Erythroblast (primary cell): ENCODE data around the gene NOL9.

Source experiments
- GATA1 ChIP-seq: IDR thresholded peaks from 2 replicates; pipeline ENCODE4 v1.6.1; 2011; ENCODE audit warnings: low read depth, mild to moderate bottlenecking, control low read depth, low read length, moderate library complexity
- POLR2A ChIP-seq: IDR thresholded peaks from 2 replicates; pipeline ENCODE4 v1.6.1; 2011; ENCODE audit warnings: mild to moderate bottlenecking, low read length

DNA sequence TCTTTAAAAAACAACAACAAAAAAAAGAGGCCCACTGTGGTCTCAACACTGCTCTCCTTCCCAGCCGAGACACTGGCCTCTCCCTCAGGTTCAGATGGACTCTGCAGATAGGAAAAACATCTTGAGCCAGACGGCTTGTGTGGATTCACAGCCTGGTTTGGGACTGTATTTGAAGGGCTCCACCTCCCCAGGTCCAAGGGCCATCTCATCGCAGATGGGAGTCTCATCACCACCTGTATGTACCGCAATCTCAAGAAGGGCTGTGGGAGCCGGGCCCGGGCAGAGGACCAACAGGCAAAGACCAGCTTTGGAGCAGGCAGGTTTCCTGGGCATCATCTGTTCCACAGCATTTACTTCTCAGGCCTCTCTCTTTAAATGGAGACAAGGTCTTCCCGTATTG lies 35.7 kb upstream of the NOL9 start:
- TF ChIP-seq POLR2A = no peak
- no peak for TF ChIP-seq GATA1
